ENCODE data around the gene SCNN1A. TPM values are rescaled to one million over a fixed set of nuclear protein-coding genes. Genes with fewer than 3 reads are reported as not detected.
"Not testable (repeated sequence)": the region's sequence is repeated elsewhere in the genome, so short reads cannot be mapped to it uniquely, and the experiment has no call there.

Gene SCNN1A
- total RNA-seq, 1 donor from 2014 or later, result 11.1 TPM

GRCh38 chr12:6338955-6339354 is 36.4 kb downstream of the SCNN1A start:
- no peak for DNase-seq (ENCODE audit: low read depth)
- H3K36me3 ChIP-seq (ENCODE audit: control insufficient read depth, insufficient read depth, low read length), result peaks cover 2% of the 10 kb centered on the region
- no peaks in the 10 kb centered on the region for H3K27me3 ChIP-seq (ENCODE audit: control insufficient read depth, insufficient read depth, low read length)
- no peak for TF ChIP-seq CTCF (IDR thresholded peaks at IDR 0.05; ENCODE audit: insufficient read depth, low read length, poor library complexity, severe bottlenecking)
- peak overlapping the region; percentile 83 for H3K4me3 ChIP-seq (ENCODE audit: low read depth, low read length)

GRCh38 chr12:6338536-6338935 is 36.8 kb downstream of the SCNN1A start:
- peak overlapping the region; percentile 11 for H3K4me3 ChIP-seq (ENCODE audit: low read depth, low read length)
- not testable (repeated sequence) for H3K27me3 ChIP-seq (ENCODE audit: control insufficient read depth, insufficient read depth, low read length); DNase-seq (ENCODE audit: low read depth); H3K36me3 ChIP-seq (ENCODE audit: control insufficient read depth, insufficient read depth, low read length)

- no peak for DNase-seq (ENCODE audit: low read depth)
- no peak for TF ChIP-seq CTCF (IDR thresholded peaks at IDR 0.05; ENCODE audit: insufficient read depth, low read length, poor library complexity, severe bottlenecking)
- Histone ChIP-seq H3K36me3 (ENCODE audit: control insufficient read depth, insufficient read depth, low read length) (peaks cover 6% of the 10 kb centered on the region), H3K27me3 (ENCODE audit: control insufficient read depth, insufficient read depth, low read length) (no peaks in the 10 kb centered on the region), H3K4me3 (ENCODE audit: low read depth, low read length) (no peak overlapping the region)
These were observed 37.4 kb downstream of the SCNN1A start for GRCh38 chr12:6337958-6338433.

GRCh38 chr12:6336889-6337853 is 38.2 kb downstream of the SCNN1A start:
- Histone ChIP-seq H3K4me3 (ENCODE audit: low read depth, low read length) (peak overlapping the region; percentile 31), H3K27me3 (ENCODE audit: control insufficient read depth, insufficient read depth, low read length) (no peaks in the 10 kb centered on the region), H3K36me3 (ENCODE audit: control insufficient read depth, insufficient read depth, low read length) (peaks cover 8% of the 10 kb centered on the region)
- DNase-seq (ENCODE audit: low read depth), result no peak
- TF ChIP-seq CTCF (IDR thresholded peaks at IDR 0.05; ENCODE audit: insufficient read depth, low read length, poor library complexity, severe bottlenecking), result no peak

- H3K36me3 ChIP-seq (ENCODE audit: control insufficient read depth, insufficient read depth, low read length), result peaks cover 8% of the 10 kb centered on the region
- DNase-seq (ENCODE audit: low read depth), result peak; percentile 99
- no peaks in the 10 kb centered on the region for H3K27me3 ChIP-seq (ENCODE audit: control insufficient read depth, insufficient read depth, low read length)
- no peak for TF ChIP-seq CTCF (IDR thresholded peaks at IDR 0.05; ENCODE audit: insufficient read depth, low read length, poor library complexity, severe bottlenecking)
- H3K4me3 ChIP-seq (ENCODE audit: low read depth, low read length), result peak overlapping the region; percentile 31
These were observed 39.1 kb downstream of the SCNN1A start for GRCh38 chr12:6336079-6336888.
